GM12891 (cell line): ENCODE measurements around the gene NXPH4.

Source experiments
- POLR2A ChIP-seq: IDR thresholded peaks from 2 replicates; pipeline ENCODE4 v1.6.1; 2011; ENCODE audit warnings: low read depth, low read length, control low read depth
- POLR2AphosphoS5 ChIP-seq: IDR thresholded peaks from 2 replicates; pipeline ENCODE4 v1.6.1; 2011; ENCODE audit warnings: low read depth, low read length, control low read depth
- POU2F2 ChIP-seq: IDR thresholded peaks from 2 replicates; pipeline ENCODE4 v1.6.1; 2011; ENCODE audit warnings: low read depth, mild to moderate bottlenecking, control low read depth, low read length, moderate library complexity
- SPI1 ChIP-seq: IDR thresholded peaks from 2 replicates; pipeline ENCODE4 v1.6.1; 2011; ENCODE audit warnings: low read depth, low read length, control low read depth
- TAF1 ChIP-seq: IDR thresholded peaks from 2 replicates; pipeline ENCODE4 v1.6.1; 2011; ENCODE audit warnings: low read depth, low read length, control low read depth

DNA sequence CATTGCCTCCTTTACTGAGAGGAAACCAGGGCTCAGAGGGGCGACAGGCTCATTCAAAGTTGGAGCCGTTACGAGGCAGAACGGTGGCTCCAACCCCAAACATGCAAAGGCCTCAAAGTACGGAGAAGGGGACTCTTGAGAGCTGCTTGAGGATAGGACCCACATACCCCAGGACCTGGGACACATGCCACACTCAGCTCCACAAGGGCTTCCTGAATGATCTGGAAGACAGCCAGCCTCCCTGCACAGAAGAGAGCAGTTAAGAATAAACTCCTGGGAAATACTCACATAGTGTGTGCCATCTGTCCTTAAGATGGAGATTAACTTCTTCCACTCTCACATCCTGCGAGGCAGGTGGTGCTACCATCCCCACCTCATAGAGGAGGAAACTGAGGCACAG is 26.6 kb upstream of the NXPH4 start:
- no peak for TF ChIP-seq POLR2AphosphoS5
- no peak for TF ChIP-seq POLR2A
- TF ChIP-seq TAF1: no peak
- TF ChIP-seq POU2F2: no peak
- no peak for TF ChIP-seq SPI1
